RWPE2 (cell line): ENCODE data around the gene CYCS.
"Not testable (repeated sequence)": the region's sequence is repeated elsewhere in the genome, so short reads cannot be mapped to it uniquely, and the experiment has no call there.

Experiments used
- ATAC-seq: fragments of 200-7000 bp; cut with Tn5 transposase; 3 replicates; pipeline ENCODE4 v1.9.1; 2021; ENCODE audit warnings: low read depth
- DNase-seq: peaks from one replicate; pipeline ENCODE4 v3.0.0-alpha.2; 2020; ENCODE audit warnings: low spot score
- H3K27ac ChIP-seq: fragments of 450-650 bp; 2 replicates; pipeline ENCODE4 v1.5.1; 2017; ENCODE audit warnings: mild to moderate bottlenecking; ENCODE audit not compliant: poor library complexity, severe bottlenecking
- H3K27me3 ChIP-seq: fragments of 250-450 bp; sonication (Bioruptor Pico); 2 replicates; pipeline ENCODE4 v1.5.1; 2021; ENCODE audit warnings: mild to moderate bottlenecking, moderate library complexity; ENCODE audit not compliant: insufficient read depth, poor library complexity, severe bottlenecking
- H3K36me3 ChIP-seq: fragments of 250-450 bp; sonication (Bioruptor Pico); 2 replicates; pipeline ENCODE4 v1.5.1; 2020; ENCODE audit warnings: low read depth, mild to moderate bottlenecking, moderate library complexity
- H3K4me1 ChIP-seq: fragments of 250-450 bp; sonication (Bioruptor Pico); 2 replicates; pipeline ENCODE4 v1.5.1; 2021; ENCODE audit warnings: mild to moderate bottlenecking, moderate library complexity; ENCODE audit not compliant: insufficient read depth, poor library complexity, severe bottlenecking
- H3K4me3 ChIP-seq: fragments of 250-450 bp; sonication (Bioruptor Pico); 2 replicates; pipeline ENCODE4 v1.5.1; 2021; ENCODE audit warnings: mild to moderate bottlenecking, moderate library complexity; ENCODE audit not compliant: severe bottlenecking
- H3K9me3 ChIP-seq: fragments of 250-450 bp; sonication (Bioruptor Pico); 2 replicates; pipeline ENCODE4 v1.5.1; 2021; ENCODE audit warnings: mild to moderate bottlenecking, moderate library complexity; ENCODE audit not compliant: severe bottlenecking
- CTCF ChIP-seq: fragments of 450-650 bp; IDR thresholded peaks from one replicate; pipeline ENCODE4 v1.5.1; 2017; ENCODE audit warnings: mild to moderate bottlenecking, moderate library complexity; ENCODE audit not compliant: poor library complexity, severe bottlenecking

The CYCS gene

DNA sequence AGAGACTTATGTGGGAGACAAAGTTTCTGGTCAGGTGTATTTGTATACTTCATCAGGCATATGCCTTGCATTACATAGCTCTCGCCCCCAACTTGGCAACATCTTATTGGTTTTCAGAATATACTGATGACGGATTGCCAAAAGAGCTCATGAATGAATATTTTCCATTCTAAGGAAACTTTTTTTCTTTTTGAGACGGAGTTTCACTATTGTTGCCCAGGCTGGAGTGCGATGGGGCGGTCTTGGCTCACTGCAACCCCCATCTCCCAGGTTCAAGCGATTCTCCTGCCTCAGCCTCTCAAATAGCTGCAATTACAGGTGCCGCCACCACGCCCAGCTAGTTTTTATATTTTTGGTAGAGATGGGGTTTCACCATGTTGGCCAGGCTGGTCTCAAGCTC is 6.0 kb downstream of the CYCS start:
- peaks cover 56% of the 10 kb centered on the region for H3K36me3 ChIP-seq
- no peak for TF ChIP-seq CTCF
- no peaks in the 10 kb centered on the region for H3K9me3 ChIP-seq
- no peak overlapping the region for H3K27ac ChIP-seq
- ATAC-seq (no peak), DNase-seq (no peak)
- H3K27me3 ChIP-seq: no peaks in the 10 kb centered on the region
- H3K4me1 ChIP-seq: peaks cover 11% of the 10 kb centered on the region
- H3K4me3 ChIP-seq: no peak overlapping the region

- H3K27me3 ChIP-seq: no peaks in the 10 kb centered on the region
- no peak for TF ChIP-seq CTCF
- no peak overlapping the region for H3K27ac ChIP-seq
- no peak for DNase-seq
- no peaks in the 10 kb centered on the region for H3K9me3 ChIP-seq
- H3K36me3 ChIP-seq: peaks cover 47% of the 10 kb centered on the region
- no peak for ATAC-seq
- H3K4me1 ChIP-seq: peaks cover 5% of the 10 kb centered on the region
- no peak overlapping the region for H3K4me3 ChIP-seq
Observed at GRCh38 chr7:25118048-25118753, 6.9 kb downstream of the CYCS start.

- H3K4me1 ChIP-seq: peaks cover 5% of the 10 kb centered on the region
- H3K27me3 ChIP-seq: no peaks in the 10 kb centered on the region
- peaks cover 40% of the 10 kb centered on the region for H3K36me3 ChIP-seq
- H3K4me3 ChIP-seq: no peak overlapping the region
- no peak overlapping the region for H3K27ac ChIP-seq
- ATAC-seq (peak; percentile 11; the same call in 1 of the 3 replicates), DNase-seq (no peak)
- H3K9me3 ChIP-seq: no peaks in the 10 kb centered on the region
- no peak for TF ChIP-seq CTCF
Observed at GRCh38 chr7:25117226-25118047, 7.6 kb downstream of the CYCS start.

- Histone ChIP-seq H3K36me3 (peaks cover 31% of the 10 kb centered on the region), H3K4me3 (no peak overlapping the region), H3K4me1 (peaks cover 5% of the 10 kb centered on the region), H3K27ac (no peak overlapping the region), H3K27me3 (no peaks in the 10 kb centered on the region), H3K9me3 (no peaks in the 10 kb centered on the region)
- no peak for TF ChIP-seq CTCF
- peak; percentile 27; the same call in 1 of the 3 replicates for ATAC-seq
- no peak for DNase-seq
Observed at GRCh38 chr7:25116621-25117020, 8.4 kb downstream of the CYCS start.

GRCh38 chr7:25110514-25110913 is 14.5 kb downstream of the CYCS start:
- not testable (repeated sequence) for H3K36me3 ChIP-seq, H3K9me3 ChIP-seq, H3K4me3 ChIP-seq, DNase-seq, H3K27ac ChIP-seq, H3K27me3 ChIP-seq, H3K4me1 ChIP-seq, ATAC-seq
